HG03457 (cell line): ENCODE results near the gene KCNQ5.

Experiments used
- ATAC-seq: cut with Tn5 transposase; IDR thresholded peaks from one replicate; pipeline ENCODE4 v1.9.1; 2021; ENCODE audit warnings: moderate number of reproducible peaks; ENCODE audit not compliant: unreplicated experiment

The KCNQ5 gene

GRCh38 chr6:72832271-72832670 is 210.4 kb downstream of the KCNQ5 start:
- no peak for ATAC-seq

- no peak for ATAC-seq
Observed at GRCh38 chr6:72835749-72836148, 213.9 kb downstream of the KCNQ5 start.

GRCh38 chr6:72836971-72837370 is 215.1 kb downstream of the KCNQ5 start:
- ATAC-seq = no peak

GRCh38 chr6:72841195-72841594 is 219.3 kb downstream of the KCNQ5 start:
- no peak for ATAC-seq

GRCh38 chr6:72842140-72842539 is 220.3 kb downstream of the KCNQ5 start:
- no peak for ATAC-seq

GRCh38 chr6:72844614-72845013 is 222.8 kb downstream of the KCNQ5 start:
- ATAC-seq = no peak

- ATAC-seq = no peak
Observed at GRCh38 chr6:72849346-72849745, 227.5 kb downstream of the KCNQ5 start.

- no peak for ATAC-seq
Observed at GRCh38 chr6:72850040-72850439, 228.2 kb downstream of the KCNQ5 start.

GRCh38 chr6:72850469-72850868 is 228.6 kb downstream of the KCNQ5 start:
- no peak for ATAC-seq

- no peak for ATAC-seq
Observed at GRCh38 chr6:72855471-72855870, 233.6 kb downstream of the KCNQ5 start.

GRCh38 chr6:72856801-72857200 is 234.9 kb downstream of the KCNQ5 start:
- no peak for ATAC-seq

GRCh38 chr6:72857791-72858585 is 236.1 kb downstream of the KCNQ5 start:
- no peak for ATAC-seq

- ATAC-seq = no peak
Observed at GRCh38 chr6:72861059-72861458, 239.2 kb downstream of the KCNQ5 start.

- ATAC-seq = no peak
Observed at GRCh38 chr6:72861935-72862432, 240.1 kb downstream of the KCNQ5 start.

GRCh38 chr6:72863131-72863530 is 241.3 kb downstream of the KCNQ5 start:
- no peak for ATAC-seq

GRCh38 chr6:72864236-72864635 is 242.4 kb downstream of the KCNQ5 start:
- ATAC-seq = no peak

GRCh38 chr6:72864799-72865198 is 242.9 kb downstream of the KCNQ5 start:
- ATAC-seq = no peak

GRCh38 chr6:72865467-72865866 is 243.6 kb downstream of the KCNQ5 start:
- no peak for ATAC-seq

- ATAC-seq = no peak
Observed at GRCh38 chr6:72869621-72870020, 247.8 kb downstream of the KCNQ5 start.

GRCh38 chr6:72873433-72873832 is 251.6 kb downstream of the KCNQ5 start:
- no peak for ATAC-seq

- ATAC-seq = no peak
Observed at GRCh38 chr6:72876256-72876655, 254.4 kb downstream of the KCNQ5 start.

- no peak for ATAC-seq
Observed at GRCh38 chr6:72886170-72886569, 264.3 kb downstream of the KCNQ5 start.

- no peak for ATAC-seq
Observed at GRCh38 chr6:72890233-72890632, 268.4 kb downstream of the KCNQ5 start.
